ENCODE measurements around the gene ZNF382. TPM values are rescaled to one million over a fixed set of nuclear protein-coding genes. Genes with fewer than 3 reads are reported as not detected.

ZNF382 gene
- polyA plus RNA-seq, 1 of the 3 experiments (the other 2 are of a cell fraction), result 2.3 TPM

DNA sequence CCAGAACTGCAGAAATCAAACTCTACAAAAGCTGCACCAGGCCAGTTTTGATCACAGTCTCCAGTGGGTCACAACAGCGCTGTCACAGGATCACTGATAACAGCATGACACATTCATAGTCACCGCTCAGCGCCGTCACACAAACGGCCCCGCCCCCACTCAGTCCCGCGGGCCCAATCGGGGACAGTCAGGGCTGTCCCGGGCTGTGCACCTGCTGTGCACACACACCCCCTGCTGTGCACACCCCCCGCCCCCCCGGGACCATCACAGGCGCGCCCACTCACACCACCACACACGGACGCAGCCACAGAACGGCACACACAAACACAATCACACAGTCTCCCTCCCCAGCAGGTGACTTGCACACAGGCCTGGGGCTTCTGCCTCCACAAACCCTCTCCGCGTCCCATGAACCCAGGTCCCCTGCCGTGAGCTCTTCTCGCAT lies 435 bp upstream of the ZNF382 start:
- Histone ChIP-seq H3F3A (replicated peaks; ENCODE audit: insufficient read depth) (no peaks in the 10 kb centered on the region), H4K20me1 (ENCODE audit: insufficient read depth) (no peaks in the 10 kb centered on the region), H3K4me3 (ENCODE audit: low read depth in 2 of 2, low read length in 1 of 2) (peak overlapping the region; percentile 79 to 84), H3K4me1 (ENCODE audit: control insufficient read depth in 1 of 2, insufficient read depth in 2 of 2, low read depth in 1 of 2, low read length in 1 of 2) (peaks cover 0 to 2% of the 10 kb centered on the region in 2 experiments; a peak in 1 of 4 replicates), H3K79me2 (ENCODE audit: insufficient read depth) (peaks cover 32% of the 10 kb centered on the region; the same call in 1 of the 2 replicates), H3K4me2 (peak overlapping the region; percentile 67), H3K9me2 (no peaks in the 10 kb centered on the region), H3K27ac (ENCODE audit: low read depth in 2 of 2, low read length in 1 of 2) (peak overlapping the region; percentile 36 to 76; a peak in 3 of 4 replicates), H3K9me3 (no peaks in the 10 kb centered on the region), H3K36me3 (replicated peaks in 1 of 2; ENCODE audit: control insufficient read depth in 1 of 2, insufficient read depth in 2 of 2, low read length in 1 of 2) (peaks cover 11 to 15% of the 10 kb centered on the region in 2 experiments), H3K27me3 (ENCODE audit: insufficient read depth) (no peaks in the 10 kb centered on the region), H2AFZ (ENCODE audit: low read depth) (peak overlapping the region; percentile 82; the same call in 1 of the 2 replicates), H3K9ac (peak overlapping the region; percentile 63)
- 14% methylated on average over 19 of the region's 21 CpGs for WGBS (ENCODE audit: low lambda C conversion rate)
- peak; percentile 96 for TF ChIP-seq MXI1 (IDR thresholded peaks at IDR 0.05; ENCODE audit: low read depth, low read length)
- no peak for TF ChIP-seq EP300 (IDR thresholded peaks at IDR 0.05; ENCODE audit: borderline replicate concordance in 1 of 2, low read depth in 1 of 2, low read length in 1 of 2)
- TF ChIP-seq SIN3A (IDR thresholded peaks at IDR 0.05; ENCODE audit: borderline replicate concordance, low read depth, low read length), result peak; percentile 76
- no peak for TF ChIP-seq RCOR1 (IDR thresholded peaks at IDR 0.05; ENCODE audit: low read length)
- TF ChIP-seq, protein P1, sequence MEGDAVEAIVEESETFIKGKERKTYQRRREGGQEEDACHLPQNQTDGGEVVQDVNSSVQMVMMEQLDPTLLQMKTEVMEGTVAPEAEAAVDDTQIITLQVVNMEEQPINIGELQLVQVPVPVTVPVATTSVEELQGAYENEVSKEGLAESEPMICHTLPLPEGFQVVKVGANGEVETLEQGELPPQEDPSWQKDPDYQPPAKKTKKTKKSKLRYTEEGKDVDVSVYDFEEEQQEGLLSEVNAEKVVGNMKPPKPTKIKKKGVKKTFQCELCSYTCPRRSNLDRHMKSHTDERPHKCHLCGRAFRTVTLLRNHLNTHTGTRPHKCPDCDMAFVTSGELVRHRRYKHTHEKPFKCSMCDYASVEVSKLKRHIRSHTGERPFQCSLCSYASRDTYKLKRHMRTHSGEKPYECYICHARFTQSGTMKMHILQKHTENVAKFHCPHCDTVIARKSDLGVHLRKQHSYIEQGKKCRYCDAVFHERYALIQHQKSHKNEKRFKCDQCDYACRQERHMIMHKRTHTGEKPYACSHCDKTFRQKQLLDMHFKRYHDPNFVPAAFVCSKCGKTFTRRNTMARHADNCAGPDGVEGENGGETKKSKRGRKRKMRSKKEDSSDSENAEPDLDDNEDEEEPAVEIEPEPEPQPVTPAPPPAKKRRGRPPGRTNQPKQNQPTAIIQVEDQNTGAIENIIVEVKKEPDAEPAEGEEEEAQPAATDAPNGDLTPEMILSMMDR (IDR thresholded peaks at IDR 0.05), result no peak
- TF ChIP-seq, protein P2, sequence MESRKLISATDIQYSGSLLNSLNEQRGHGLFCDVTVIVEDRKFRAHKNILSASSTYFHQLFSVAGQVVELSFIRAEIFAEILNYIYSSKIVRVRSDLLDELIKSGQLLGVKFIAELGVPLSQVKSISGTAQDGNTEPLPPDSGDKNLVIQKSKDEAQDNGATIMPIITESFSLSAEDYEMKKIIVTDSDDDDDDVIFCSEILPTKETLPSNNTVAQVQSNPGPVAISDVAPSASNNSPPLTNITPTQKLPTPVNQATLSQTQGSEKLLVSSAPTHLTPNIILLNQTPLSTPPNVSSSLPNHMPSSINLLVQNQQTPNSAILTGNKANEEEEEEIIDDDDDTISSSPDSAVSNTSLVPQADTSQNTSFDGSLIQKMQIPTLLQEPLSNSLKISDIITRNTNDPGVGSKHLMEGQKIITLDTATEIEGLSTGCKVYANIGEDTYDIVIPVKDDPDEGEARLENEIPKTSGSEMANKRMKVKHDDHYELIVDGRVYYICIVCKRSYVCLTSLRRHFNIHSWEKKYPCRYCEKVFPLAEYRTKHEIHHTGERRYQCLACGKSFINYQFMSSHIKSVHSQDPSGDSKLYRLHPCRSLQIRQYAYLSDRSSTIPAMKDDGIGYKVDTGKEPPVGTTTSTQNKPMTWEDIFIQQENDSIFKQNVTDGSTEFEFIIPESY (IDR thresholded peaks at IDR 0.05; ENCODE audit: borderline replicate concordance, low read depth), result no peak
- no peak for TF ChIP-seq GATA2 (CRISPR knock-in tag; IDR thresholded peaks at IDR 0.05)
- TF ChIP-seq TCF12 (IDR thresholded peaks at IDR 0.05), result 0 out of 2 replicates have a peak, but pooled peaks have one; percentile 7
- TF ChIP-seq, protein P3, sequence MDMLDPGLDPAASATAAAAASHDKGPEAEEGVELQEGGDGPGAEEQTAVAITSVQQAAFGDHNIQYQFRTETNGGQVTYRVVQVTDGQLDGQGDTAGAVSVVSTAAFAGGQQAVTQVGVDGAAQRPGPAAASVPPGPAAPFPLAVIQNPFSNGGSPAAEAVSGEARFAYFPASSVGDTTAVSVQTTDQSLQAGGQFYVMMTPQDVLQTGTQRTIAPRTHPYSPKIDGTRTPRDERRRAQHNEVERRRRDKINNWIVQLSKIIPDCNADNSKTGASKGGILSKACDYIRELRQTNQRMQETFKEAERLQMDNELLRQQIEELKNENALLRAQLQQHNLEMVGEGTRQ (IDR thresholded peaks at IDR 0.05; ENCODE audit: borderline replicate concordance, low read depth, low read length), result no peak
- peak; percentile 63 for TF ChIP-seq MAX (IDR thresholded peaks at IDR 0.05; ENCODE audit: low read depth)
- TF ChIP-seq FOXM1 (IDR thresholded peaks at IDR 0.05; ENCODE audit: low read depth), result no peak
- no peak for TF ChIP-seq JUND (IDR thresholded peaks at IDR 0.05)
- TF ChIP-seq MEF2A (IDR thresholded peaks at IDR 0.05; ENCODE audit: borderline replicate concordance, low read depth), result no peak
- TF ChIP-seq RAD21 (IDR thresholded peaks at IDR 0.05; ENCODE audit: low read length), result 0 out of 2 replicates have a peak, but pooled peaks have one; percentile 2
- TF ChIP-seq ELF1 (IDR thresholded peaks at IDR 0.05), result no peak
- TF ChIP-seq SMC3 (IDR thresholded peaks at IDR 0.05; ENCODE audit: low read depth, low read length), result no peak
- no peak for TF ChIP-seq USF1 (IDR thresholded peaks at IDR 0.05; ENCODE audit: borderline replicate concordance, low read depth)
- no peak for TF ChIP-seq CHD2 (IDR thresholded peaks at IDR 0.05; ENCODE audit: low read length, partially characterized antibody)
- no peak for TF ChIP-seq NFIC (IDR thresholded peaks at IDR 0.05; ENCODE audit: borderline replicate concordance)
- peak; percentile 8; the same call in 1 of the 2 replicates for TF ChIP-seq FOSL2 (IDR thresholded peaks at IDR 0.05; ENCODE audit: borderline replicate concordance, low read depth)
- TF ChIP-seq PBX3 (IDR thresholded peaks at IDR 0.05), result no peak
- POLR2A ChIA-PET, result interaction anchor here (0.6 to 1.5 kb wide), 8 partner anchors 31 to 1115 kb away, joined by 3 to 5 read pairs (median 4); partner anchors contain the start of genes ZNF260, ZNF345, ZNF529 and ZNF566
- CTCF ChIA-PET, result interaction anchor here (1.5 kb wide), 1 partner anchor 8 kb away, joined by 4 read pairs; no protein-coding TSS in a partner anchor
- DNase-seq, result peak; percentile 81
